Activated CD8-positive, alpha-beta memory T cell treated with anti-CD3 and anti-CD28 coated beads, Interleukin-2, amount 50 U/mL, for 1 hour (primary cell): ENCODE measurements around the gene SLC39A3.
"Not testable (repeated sequence)": the region's sequence is repeated elsewhere in the genome, so short reads cannot be mapped to it uniquely, and the experiment has no call there.

ENCODE experiments used
- DNase-seq: peaks from one replicate; pipeline ENCODE4 v3.0.0-alpha.2; 2020; ENCODE audit errors: extremely low read depth

SLC39A3 gene

DNA sequence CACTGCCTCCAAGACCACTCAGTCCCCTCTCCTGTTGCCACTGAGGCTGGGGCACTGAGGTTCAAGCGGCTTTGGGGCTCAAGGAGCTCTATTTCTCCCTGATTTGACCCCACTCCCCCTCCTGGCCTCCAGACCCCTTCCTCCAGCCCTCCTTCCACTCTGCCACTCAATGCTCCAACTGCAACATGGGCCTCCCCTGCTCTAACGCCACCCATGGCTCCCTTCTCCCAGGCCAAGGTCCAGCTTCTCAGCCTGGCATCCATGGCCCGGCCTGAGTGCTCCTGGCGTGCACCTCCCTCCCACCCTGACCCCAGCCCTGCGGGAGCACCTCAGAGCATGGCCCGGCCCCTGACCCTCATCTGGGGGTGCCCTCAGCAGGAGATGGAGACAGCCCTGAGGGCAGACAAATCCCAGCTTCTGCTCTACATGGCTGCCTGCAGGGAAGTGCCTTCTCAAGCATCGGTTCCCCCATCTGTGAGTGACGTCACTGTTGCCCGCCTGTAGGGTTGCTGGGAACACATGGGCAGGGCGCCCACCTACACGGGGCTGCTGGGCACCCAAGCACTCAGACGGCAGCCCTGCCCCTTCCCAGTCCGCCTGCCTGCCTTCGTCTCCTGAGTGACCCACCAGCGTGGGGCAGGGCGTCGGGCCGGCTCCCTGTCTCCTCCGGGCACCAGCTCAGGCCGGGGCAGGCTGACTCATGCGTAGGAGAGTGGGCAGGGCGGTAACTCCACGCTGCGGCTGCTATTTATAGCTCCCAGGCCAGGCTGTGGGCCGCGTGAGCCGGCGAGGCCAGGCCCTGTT is 17.1 kb downstream of the SLC39A3 start:
- DNase-seq = no peak

DNA sequence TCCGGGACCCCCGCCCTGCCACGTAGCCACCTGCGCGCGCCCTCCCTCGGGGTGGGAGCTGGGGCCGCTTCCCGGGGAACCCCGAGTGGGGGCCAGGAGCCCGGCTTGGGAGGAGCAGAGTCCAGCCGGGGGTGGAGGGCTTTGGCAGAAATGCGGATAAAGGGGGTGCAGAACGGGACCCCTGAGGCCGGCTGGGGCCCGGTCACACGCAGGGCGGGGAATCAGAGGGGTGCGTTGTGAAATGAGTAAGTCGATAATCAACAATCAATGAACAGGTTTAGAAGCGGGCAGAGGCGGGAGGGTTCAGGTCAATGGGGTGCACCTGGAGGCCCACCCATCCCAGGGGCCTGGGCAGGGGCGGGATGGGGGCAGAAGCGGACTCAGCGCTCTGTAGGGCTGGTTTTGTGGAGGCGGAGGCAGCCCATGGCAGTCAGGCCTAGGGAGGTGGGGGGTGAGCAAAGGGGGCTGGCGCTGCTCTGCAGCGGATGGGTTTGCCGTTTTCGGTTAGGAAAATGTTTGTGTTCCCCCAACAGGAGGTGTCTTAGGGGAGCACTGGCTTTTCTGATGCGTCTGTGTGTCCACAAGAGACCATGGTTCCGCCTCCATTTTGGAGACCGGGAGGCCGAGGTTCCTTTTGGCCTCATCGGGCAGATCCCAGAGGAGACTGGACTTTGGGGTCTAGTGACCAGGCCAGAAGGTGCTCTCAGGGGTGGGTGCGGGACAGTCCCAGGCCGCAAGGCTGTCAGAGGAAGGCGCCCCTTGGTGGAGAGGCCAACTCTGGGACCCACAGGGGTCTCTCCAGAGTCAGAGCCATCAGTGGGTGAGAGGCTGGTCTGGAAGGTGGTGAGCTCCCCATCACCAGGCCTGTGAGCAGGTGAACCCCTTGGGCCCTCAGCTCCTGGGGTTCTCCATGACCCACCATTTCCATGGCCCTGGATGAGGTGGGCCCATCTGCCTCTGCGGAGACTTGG is 18.0 kb downstream of the SLC39A3 start:
- DNase-seq = no peak

DNA sequence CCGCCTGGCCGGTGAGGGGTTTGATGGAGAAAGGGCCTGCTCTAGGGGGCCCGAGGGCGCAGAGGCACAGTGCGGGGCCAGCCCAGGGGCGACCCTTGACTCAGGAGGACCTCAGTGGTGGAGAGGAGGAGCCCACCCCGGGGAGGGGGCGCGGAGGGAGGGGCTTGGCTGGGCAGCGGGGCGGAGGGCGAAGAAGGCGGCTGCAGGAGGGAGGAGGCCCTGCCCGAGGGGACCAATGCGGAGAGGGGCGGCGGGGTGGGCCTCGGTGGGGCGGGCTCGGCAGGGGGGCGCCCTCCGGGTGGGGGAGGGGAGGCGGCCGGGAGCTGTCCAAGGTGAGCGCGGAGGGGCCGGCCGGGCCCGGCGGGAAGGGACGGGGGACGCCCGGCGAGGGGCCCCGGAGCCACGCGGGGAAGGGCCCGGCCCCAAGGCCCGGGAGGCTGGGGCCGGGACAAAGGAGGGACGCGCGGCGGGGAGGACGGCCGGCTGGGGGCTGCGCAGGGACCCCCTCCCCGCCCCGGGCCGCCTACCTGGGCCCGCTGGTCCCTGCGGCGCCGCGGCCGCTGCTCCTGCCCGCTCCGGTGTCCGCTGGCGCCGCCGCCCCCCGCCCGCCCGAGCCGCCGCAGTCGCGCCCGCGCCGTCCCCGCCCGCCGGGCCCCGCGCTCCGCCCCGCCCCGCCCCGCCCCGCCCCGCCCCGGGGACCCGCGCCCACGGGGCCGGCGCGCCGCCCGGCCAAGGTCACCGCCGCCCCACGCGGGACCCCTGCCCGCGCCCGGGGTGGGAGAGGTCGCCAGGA is 18.8 kb downstream of the SLC39A3 start, which contains the start of gene DIRAS1:
Gene DIRAS1 (minus strand): TSS at position 596 of the 793 bp plus-strand sequence. CDS start 3,566 bp downstream, outside the sequence.
- DNase-seq = no peak

DNA sequence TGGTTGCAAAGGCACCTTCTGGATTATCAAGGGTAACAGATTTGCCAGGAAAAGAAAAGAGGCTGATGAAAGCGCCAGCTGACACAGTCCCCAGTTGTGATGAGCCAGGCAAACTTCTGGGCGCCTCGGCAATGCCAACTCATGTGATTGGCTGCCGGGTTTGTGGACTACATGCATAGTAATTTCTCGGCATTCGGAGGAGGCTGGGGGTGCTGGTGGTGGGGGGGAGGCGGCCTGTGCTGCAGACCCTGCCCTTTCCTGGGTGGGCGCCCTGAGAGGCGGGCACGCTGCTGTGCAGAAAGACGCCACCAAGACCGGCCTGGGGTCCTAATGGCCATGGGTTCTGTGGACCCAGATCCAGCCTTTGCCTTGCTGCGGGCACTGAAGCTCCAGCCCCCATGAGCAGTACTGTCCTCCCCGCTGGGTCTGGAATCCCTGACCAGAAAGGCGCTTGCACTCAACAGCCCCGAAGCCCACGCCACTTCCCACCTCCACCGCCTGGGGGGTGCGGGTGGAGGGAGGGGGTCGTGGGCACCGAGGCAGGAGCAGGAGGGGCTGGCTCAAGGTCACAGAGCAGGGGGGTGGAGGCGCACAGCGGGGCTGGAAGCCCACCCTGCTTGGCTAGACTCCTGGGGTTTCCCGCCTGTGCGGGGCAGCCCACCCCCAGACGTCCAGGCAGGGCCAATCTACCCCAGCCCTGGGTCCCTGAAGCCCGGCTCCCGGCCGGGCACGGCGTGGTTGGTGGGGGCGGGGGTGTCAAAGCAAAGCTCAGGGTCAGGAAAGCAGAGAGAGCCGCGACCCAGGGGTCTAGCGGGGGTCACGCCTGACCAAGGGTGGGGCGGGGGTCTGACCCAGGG is 19.7 kb downstream of the SLC39A3 start:
- DNase-seq = no peak

DNA sequence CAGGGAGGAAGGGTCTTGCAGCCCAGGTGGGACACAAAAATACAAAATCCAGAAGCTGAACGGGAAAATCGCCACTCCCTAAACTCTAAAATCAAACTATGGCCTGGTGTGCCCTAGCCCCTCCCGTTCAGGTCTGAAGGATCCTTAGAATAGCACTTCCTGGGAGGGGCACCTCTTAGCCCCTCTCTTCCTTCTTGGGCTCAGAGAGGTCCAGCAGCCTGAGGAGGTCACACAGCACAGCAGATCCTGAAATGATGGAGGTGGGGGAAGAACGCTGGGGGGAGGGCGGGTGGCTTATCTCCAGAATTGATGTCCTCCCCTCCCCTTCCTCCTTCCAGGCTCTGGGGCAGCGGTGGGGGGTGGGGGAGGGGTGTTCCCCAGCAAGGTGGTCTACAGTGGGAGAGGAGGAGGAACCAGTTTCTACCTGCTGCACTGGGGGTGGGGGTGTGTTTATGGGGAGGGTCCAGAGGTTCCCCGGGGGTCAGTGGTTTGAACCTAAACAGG is 20.5 kb downstream of the SLC39A3 start:
- DNase-seq = no peak

DNA sequence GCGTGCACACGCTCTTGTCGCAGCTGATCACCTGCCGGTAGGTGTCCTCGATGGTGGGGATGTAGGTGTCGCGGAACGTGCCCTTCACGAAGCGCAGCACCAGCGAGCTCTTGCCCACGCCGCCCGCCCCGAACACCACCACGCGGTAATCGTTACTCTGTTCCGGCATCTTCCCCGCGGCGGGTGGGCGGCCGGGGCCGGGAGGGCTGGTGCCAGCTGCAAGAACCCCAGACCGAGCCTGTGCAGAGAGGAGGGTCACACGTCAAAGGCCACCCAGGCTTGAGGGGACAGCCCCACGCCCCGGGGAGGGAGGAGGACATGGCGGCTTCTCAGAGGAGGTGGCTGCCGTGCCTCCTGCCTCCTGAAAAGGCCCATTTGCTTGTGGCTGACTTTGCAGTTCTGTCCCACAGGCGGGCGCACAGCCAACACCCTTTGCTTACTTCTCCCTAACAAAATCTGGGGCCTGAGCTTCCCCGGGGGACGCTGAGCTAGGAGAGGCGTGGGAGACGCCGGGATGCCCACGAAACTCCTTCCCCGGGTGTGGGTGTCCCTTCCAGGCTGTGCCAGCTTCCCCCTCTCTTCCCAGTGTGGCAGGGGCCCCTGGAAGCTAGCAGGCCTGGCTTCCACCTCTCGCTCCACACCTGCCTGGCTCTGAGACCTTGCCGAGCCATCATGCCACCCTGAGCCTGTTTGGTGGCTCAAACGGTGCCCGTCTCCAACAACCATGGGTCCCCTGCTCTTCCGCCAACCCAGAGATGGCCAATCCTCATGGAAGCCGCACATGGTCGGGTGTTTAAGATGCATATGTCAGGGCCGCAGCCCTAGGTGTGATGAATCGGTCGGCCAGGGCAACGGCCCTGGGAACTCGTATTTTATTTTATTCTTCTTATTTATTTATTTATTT is 21.9 kb downstream of the SLC39A3 start:
- no peak for DNase-seq

DNA sequence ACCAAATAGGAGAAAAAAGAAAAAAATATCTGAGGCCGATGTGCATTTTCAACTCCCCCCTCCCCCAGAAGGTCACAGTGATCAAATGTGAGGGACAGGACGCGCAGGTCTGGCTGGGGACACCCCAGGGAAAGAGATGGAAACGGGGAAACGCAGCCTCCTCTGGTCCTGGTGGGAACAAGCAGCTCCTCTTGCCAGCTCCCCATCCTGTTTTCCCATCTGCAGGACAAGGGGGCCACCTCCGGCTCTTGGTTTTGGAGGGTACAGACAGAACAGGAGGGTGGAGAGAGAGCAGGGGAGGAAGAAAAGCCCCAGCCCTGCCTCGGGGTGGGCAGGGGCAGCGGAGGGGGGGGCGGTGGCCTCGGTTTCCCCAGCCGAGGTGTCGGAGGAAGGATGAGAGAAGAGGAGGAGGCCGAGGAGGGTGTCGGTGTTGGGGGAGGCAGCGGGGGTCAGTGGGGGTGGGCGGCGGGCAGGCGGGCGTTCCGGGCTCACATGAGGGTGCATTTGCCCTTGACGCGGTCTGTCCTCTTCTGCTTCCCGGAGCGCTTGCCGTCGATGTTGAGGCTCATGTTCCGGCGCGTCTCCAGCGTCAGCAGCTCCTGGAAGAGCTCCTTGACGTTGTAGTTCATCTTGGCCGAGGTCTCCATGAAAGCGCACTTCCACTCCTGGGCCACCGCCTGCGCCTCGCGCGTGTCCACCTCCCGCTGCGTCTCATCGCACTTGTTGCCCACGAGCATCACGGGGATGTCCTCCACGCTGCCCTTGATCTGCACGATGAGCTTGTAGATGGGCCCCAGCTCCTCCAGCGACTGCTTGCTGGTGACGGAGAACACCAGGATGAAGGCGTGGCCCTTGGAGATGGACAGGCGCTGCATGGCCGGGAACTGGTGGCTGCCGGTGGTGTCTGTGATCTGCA is 22.8 kb downstream of the SLC39A3 start:
- DNase-seq = no peak

DNA sequence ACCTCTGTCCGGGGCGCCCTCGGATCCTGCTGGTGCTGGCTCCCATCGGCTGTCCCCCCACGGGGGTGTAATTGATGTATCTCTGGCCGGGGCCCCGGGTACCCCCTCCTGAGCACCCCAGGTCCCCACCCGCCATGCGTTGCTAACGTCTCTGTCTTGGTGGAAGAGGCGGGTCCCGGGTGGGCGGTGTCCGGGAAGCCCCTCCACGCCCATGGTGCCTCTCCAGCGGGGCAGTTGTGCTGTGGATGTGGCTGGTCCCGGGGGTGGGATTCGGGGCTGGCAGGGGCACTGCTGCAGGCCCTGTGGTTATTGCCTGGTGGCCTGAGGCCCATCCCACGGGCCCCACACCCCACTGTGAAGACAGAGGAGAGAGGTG is 23.6 kb downstream of the SLC39A3 start:
- no peak for DNase-seq

DNA sequence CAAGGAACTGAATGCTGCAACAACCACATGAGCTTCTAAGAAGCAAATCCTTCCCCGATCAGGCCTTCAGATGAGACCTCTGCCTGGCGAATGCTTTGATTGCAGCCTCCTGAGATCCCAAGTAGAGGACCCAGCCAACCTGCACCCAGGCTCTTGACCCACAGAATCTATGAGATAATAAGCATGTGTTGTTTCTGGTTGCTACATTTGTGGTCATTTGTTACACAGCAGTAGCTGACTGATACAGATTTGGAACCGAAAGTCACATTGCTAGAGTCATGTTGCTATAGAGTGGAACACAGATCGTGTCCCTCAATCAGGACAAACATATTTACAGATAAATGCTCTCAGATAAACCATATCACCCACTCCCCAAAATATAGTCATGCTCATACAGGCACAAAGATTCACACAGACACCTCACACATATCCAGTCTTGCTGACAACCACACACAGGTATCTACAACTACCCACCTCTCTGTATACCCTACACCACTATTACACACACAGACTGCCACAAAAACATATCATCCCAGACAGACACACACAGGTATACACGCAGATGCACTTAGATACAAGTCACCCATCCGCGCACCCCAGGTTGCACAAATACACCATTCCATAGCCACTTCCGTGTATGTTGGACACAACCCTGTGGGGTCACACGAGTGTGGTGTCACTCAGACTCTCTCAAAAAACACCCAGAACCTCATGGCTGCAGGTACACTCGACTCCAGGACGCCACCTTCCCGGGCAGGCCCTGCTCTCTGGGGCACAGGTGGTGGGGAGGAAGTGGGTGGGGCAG is 24.1 kb downstream of the SLC39A3 start:
- no peak for DNase-seq

DNA sequence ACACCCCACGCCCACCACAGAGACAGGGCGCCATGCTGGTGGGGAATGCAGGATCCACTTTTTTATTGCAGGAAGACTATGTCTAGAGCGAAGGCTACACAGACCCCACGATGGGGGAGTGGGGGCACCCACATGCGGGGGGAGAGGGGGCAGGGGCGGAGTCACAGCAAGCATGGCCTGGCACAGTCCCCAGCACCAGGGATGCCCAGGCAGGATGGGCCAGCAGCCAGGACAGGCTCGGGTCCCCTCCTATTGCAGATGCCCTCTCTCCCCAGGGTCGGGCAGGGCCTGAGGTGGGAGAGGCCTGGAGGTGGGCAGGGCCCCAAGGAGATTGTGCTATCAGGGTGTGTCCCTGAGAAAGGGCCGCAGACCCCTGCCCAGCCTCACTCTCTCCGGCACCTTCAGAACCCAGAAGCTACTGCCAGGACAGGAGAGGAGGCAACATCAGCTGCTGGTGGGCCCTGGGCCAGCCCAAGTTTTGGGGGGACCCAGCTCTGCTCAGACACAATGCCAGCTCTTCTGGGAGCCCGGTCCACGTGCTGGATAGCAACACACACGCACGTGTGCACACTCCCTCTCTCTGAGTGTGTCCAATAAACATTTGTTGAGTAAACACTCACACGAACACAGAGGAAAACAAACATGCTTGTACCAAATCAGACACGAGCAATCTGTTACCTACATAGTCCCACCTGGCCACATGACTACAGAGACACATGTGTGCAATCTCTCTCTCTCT is 25.1 kb downstream of the SLC39A3 start:
- DNase-seq = no peak

DNA sequence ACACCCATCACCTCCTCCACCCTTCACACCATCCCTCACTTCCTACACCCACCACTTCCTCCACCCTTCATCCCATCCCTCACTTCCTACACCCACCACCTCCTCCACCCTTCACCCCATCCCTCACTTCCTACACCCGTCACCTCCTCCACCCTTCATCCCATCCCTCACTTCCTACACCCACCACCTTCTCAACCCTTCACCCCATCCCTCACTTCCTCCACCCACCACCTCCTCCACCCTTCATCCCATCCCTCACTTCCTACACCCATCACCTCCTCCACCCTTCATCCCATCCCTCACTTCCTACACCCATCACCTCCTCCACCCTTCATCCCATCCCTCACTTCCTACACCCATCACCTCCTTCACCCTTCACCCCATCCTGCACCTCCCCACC is 25.7 kb downstream of the SLC39A3 start:
- DNase-seq = not testable (repeated sequence)

DNA sequence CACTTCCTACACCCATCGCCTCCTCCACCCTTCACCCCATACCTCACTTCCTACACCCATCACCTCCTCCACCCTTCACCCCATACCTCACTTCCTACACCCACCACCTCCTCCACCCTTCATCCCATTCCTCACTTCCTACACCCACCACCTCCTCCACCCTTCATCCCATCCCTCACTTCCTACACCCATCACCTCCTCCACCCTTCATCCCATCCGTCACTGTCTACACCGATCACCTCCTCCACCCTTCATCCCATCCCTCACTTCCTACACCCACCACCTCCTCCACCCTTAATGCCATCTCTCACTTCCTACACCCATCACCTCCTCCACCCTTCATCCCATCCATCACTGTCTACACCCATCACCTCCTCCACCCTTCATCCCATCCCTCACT is 26.6 kb downstream of the SLC39A3 start:
- DNase-seq = not testable (repeated sequence)

DNA sequence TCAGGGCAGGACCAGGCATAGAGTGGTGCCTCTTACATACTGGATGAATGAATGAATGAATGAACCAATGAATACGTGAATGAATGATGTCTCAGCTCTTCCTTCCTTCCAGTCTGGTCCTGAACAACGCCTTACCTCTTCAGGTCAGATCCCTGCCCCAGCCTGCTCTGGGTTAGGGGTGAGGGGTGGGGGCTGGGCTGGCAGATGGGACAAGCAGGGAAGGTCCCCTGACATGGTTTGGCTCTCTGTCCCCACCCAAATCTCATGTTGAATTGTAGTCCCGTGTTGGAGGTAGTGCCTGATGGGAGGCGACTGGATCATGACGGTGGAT is 28.0 kb downstream of the SLC39A3 start:
- DNase-seq = no peak

DNA sequence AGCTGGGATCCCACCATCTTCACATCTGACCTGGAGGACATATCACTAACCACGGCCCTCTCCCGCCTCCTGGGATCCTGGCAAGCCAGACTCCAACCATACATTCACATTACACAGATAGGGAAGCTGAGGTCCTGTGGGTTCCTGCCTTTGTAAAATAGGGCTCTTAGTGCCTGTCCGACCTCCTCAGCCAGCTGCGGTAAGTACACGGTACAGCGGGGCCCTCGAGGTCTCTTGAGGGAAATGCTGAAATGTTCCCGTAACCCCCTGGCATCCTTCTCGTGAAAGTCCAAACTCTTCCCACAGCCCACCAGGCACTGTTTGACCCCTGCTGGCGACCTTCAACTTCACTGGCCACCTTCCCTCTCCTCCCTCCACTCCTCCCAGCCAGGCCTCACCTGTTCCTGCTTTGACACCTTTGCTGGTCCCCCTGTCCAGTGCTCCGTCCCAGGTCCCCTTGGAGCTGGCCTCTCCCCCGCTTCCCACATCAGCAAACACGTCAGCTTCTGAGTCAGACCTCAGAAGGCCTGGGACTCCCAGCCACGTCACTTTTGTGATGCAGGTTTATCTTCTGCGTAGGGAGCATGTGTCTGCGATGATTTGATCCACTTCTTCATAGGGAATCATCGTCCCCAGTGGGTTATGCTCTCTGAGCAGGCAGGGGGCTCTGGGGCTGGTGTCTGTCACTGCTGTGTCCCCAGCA is 28.5 kb downstream of the SLC39A3 start:
- no peak for DNase-seq

DNA sequence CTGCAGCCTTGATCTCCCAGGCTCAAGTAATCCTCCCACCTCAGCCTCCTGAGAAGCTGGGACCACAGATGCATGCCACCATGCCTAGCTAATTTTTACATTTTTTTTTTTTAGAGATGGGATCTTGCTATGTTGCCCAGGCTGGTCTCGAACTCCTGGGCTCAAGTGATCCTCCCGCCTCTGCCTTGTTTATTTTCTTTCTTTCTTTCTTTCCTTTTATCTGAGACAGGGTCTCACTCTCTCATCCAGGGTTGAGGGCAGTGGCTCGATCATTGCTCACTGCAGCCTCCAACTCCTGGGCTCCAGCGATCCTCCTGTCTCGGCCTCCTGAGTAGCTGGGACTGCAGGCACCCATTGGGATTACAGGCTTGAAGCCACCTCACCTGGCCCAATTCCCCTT is 33.6 kb downstream of the SLC39A3 start:
- no peak for DNase-seq

DNA sequence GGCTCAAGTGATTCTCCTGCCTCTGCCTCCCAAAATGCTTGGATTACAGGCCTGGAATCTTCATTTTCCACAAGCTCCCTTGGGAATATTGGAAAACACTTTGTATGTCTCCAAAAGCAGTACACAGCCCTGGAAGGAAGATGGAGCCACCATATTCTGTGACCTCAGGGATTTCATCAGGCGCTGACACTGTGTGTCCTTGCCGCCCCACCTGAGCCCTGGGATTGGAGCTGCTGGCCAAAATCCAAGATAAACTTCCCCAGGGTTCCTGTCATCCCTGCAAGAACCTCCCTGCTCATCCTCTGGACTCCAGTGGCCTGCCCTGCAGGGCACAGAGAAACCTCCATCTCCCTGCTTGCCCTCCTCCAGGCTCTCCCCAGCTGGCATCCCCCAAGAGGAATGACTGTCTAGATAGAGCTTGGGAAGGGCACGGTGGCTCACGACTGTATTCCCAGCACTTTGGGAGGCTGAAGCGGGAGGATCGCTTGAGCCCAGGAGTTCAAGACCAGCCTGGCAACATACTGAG is 36.1 kb downstream of the SLC39A3 start:
- DNase-seq = no peak
